H1 (cell line): Measurements from ENCODE around the gene USH2A. TPM values are rescaled to one million over a fixed set of nuclear protein-coding genes. Genes with fewer than 3 reads are reported as not detected.

ENCODE experiments used
- RAD21 ChIP-seq, 2 experiments: IDR thresholded peaks in 1 of 2; conservative IDR thresholded peaks in 1 of 2; 2 replicates each; pipeline ENCODE4 v1.6.1; 2011; ENCODE audit warnings: low read depth in 2 of 2, low read length in 2 of 2, improper control_type of control experiment in 1 of 2, inconsistent platforms in 1 of 2, mild to moderate bottlenecking in 1 of 2, moderate library complexity in 1 of 2
- RFX5 ChIP-seq: IDR thresholded peaks from 2 replicates; pipeline ENCODE4 v1.6.1; 2011; ENCODE audit warnings: low read depth, low read length, improper control_type of control experiment, borderline replicate concordance
- polyA plus RNA-seq, 7 experiments: library from polyadenylated mRNA; depleted of rRNA in 3 of 7; stranded (reverse) in 5 of 7; unstranded in 2 of 7; fragments of >200 nt in 5 of 7; fragments of 200-250 nt in 2 of 7; gene quantifications; 1 replicate in 5 of 7; 2 replicates in 1 of 7; 4 replicates in 1 of 7; pipeline versions ENCODE4 v1.2.1 to v1.2.3, GENCODE V29; 2011 to 2013; ENCODE audit warnings: missing spikeins in 2 of 7, mixed read lengths in 2 of 7
- total RNA-seq: library from RNA; stranded (reverse); fragmentation: NEBNext Ultra II Directional; extraction: Animal tissue kit (Norgen Biotek cat#: 25700); gene quantifications from 2 replicates; pipeline ENCODE4 v1.2.1, GENCODE V29; 2021
- TF ChIP-seq, protein P1 (sequence below): fragments of 300-600 bp; sonication (generic); IDR thresholded peaks from 2 replicates; pipeline ENCODE4 v1.7.1; 2012; ENCODE audit warnings: low read length, moderate library complexity, mild to moderate bottlenecking, inconsistent platforms; ENCODE audit not compliant: insufficient replicate concordance

USH2A gene
- total and polyA plus RNA-seq, 2 of the 8 experiments (the other 6 are each of a cell fraction or from before 2014, with no cell fraction given), result 0.02 to 0.17 TPM

DNA sequence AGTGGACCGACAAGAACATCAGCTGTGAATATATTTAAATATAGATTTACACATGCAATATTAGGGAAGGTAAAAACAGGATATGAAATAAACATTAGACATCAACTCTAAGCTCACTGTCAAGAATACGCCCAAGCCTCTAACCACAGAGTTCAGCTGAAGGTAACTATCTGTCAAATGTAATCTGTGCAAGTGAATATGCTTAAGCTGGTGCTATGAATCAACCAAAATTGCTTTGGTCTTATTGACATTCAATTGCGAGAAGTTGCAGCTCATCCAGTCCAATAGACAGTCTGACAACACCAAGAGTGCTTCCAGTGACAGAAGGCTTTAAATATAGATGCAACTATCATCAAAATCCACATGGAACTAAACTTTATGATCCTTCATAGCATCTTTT is 32.3 kb downstream of the USH2A start (continued):
- TF ChIP-seq, protein P1, sequence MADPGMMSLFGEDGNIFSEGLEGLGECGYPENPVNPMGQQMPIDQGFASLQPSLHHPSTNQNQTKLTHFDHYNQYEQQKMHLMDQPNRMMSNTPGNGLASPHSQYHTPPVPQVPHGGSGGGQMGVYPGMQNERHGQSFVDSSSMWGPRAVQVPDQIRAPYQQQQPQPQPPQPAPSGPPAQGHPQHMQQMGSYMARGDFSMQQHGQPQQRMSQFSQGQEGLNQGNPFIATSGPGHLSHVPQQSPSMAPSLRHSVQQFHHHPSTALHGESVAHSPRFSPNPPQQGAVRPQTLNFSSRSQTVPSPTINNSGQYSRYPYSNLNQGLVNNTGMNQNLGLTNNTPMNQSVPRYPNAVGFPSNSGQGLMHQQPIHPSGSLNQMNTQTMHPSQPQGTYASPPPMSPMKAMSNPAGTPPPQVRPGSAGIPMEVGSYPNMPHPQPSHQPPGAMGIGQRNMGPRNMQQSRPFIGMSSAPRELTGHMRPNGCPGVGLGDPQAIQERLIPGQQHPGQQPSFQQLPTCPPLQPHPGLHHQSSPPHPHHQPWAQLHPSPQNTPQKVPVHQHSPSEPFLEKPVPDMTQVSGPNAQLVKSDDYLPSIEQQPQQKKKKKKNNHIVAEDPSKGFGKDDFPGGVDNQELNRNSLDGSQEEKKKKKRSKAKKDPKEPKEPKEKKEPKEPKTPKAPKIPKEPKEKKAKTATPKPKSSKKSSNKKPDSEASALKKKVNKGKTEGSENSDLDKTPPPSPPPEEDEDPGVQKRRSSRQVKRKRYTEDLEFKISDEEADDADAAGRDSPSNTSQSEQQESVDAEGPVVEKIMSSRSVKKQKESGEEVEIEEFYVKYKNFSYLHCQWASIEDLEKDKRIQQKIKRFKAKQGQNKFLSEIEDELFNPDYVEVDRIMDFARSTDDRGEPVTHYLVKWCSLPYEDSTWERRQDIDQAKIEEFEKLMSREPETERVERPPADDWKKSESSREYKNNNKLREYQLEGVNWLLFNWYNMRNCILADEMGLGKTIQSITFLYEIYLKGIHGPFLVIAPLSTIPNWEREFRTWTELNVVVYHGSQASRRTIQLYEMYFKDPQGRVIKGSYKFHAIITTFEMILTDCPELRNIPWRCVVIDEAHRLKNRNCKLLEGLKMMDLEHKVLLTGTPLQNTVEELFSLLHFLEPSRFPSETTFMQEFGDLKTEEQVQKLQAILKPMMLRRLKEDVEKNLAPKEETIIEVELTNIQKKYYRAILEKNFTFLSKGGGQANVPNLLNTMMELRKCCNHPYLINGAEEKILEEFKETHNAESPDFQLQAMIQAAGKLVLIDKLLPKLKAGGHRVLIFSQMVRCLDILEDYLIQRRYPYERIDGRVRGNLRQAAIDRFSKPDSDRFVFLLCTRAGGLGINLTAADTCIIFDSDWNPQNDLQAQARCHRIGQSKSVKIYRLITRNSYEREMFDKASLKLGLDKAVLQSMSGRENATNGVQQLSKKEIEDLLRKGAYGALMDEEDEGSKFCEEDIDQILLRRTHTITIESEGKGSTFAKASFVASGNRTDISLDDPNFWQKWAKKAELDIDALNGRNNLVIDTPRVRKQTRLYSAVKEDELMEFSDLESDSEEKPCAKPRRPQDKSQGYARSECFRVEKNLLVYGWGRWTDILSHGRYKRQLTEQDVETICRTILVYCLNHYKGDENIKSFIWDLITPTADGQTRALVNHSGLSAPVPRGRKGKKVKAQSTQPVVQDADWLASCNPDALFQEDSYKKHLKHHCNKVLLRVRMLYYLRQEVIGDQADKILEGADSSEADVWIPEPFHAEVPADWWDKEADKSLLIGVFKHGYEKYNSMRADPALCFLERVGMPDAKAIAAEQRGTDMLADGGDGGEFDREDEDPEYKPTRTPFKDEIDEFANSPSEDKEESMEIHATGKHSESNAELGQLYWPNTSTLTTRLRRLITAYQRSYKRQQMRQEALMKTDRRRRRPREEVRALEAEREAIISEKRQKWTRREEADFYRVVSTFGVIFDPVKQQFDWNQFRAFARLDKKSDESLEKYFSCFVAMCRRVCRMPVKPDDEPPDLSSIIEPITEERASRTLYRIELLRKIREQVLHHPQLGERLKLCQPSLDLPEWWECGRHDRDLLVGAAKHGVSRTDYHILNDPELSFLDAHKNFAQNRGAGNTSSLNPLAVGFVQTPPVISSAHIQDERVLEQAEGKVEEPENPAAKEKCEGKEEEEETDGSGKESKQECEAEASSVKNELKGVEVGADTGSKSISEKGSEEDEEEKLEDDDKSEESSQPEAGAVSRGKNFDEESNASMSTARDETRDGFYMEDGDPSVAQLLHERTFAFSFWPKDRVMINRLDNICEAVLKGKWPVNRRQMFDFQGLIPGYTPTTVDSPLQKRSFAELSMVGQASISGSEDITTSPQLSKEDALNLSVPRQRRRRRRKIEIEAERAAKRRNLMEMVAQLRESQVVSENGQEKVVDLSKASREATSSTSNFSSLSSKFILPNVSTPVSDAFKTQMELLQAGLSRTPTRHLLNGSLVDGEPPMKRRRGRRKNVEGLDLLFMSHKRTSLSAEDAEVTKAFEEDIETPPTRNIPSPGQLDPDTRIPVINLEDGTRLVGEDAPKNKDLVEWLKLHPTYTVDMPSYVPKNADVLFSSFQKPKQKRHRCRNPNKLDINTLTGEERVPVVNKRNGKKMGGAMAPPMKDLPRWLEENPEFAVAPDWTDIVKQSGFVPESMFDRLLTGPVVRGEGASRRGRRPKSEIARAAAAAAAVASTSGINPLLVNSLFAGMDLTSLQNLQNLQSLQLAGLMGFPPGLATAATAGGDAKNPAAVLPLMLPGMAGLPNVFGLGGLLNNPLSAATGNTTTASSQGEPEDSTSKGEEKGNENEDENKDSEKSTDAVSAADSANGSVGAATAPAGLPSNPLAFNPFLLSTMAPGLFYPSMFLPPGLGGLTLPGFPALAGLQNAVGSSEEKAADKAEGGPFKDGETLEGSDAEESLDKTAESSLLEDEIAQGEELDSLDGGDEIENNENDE, result no peak
- no peak for TF ChIP-seq RAD21 (IDR thresholded peaks at IDR 0.05 in 1 of 2, conservative IDR thresholded peaks at IDR 0.05 in 1 of 2; ENCODE audit: low read depth in 2 of 2, low read length in 2 of 2)
- no peak for TF ChIP-seq RFX5
